Left ventricle myocardium inferior (tissue), 1 donor: ENCODE results near the gene PTPN14. TPM values are rescaled to one million over a fixed set of nuclear protein-coding genes. Genes with fewer than 3 reads are reported as not detected.

Experiments
- DNase-seq: peaks from one replicate; pipeline ENCODE4 v3.0.0-alpha.2; 2020
- H3K27ac ChIP-seq: fragments of 200-600 bp; replicated peaks from 2 replicates; pipeline ENCODE4 v1.8.0; 2021
- H3K27me3 ChIP-seq: fragments of 200-600 bp; 2 replicates; pipeline ENCODE4 v1.8.0; 2021; ENCODE audit warnings: low read depth
- H3K36me3 ChIP-seq: fragments of 200-600 bp; 2 replicates; pipeline ENCODE4 v1.8.0; 2021
- H3K4me1 ChIP-seq: fragments of 200-600 bp; 2 replicates; pipeline ENCODE4 v1.8.0; 2021
- H3K4me3 ChIP-seq: fragments of 200-600 bp; 2 replicates; pipeline ENCODE4 v1.8.0; 2021; ENCODE audit warnings: mild to moderate bottlenecking, moderate library complexity
- H3K9me3 ChIP-seq: fragments of 200-600 bp; replicated peaks from 2 replicates; pipeline ENCODE4 v1.8.0; 2021
- intact Hi-C: fragments of 100-400 bp; cut with micrococcal nuclease; formaldehyde crosslinking; loops from one replicate; pipeline ENCODE4 v1.11.0; 2022
- total RNA-seq: library from RNA; stranded (reverse); fragmentation: NEBNext Ultra II Directional; extraction: Animal tissue kit (Norgen Biotek cat#: 25700); gene quantifications from one replicate; pipeline ENCODE4 v1.2.1, GENCODE V29; 2021
- TF ChIP-seq, protein P1 (sequence below): fragments of 200-600 bp; IDR thresholded peaks from 2 replicates; pipeline ENCODE4 v1.8.0; 2021; ENCODE audit warnings: antibody characterized with exemption, mild to moderate bottlenecking, borderline replicate concordance
- donor health status: DM: no; HTN: yes; CAD: no; lungs with severe emphysema.

Gene PTPN14
- total RNA-seq, 1 donor from 2014 or later, result 32.5 TPM

- TF ChIP-seq, protein P1, sequence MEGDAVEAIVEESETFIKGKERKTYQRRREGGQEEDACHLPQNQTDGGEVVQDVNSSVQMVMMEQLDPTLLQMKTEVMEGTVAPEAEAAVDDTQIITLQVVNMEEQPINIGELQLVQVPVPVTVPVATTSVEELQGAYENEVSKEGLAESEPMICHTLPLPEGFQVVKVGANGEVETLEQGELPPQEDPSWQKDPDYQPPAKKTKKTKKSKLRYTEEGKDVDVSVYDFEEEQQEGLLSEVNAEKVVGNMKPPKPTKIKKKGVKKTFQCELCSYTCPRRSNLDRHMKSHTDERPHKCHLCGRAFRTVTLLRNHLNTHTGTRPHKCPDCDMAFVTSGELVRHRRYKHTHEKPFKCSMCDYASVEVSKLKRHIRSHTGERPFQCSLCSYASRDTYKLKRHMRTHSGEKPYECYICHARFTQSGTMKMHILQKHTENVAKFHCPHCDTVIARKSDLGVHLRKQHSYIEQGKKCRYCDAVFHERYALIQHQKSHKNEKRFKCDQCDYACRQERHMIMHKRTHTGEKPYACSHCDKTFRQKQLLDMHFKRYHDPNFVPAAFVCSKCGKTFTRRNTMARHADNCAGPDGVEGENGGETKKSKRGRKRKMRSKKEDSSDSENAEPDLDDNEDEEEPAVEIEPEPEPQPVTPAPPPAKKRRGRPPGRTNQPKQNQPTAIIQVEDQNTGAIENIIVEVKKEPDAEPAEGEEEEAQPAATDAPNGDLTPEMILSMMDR, result no peak
- H3K4me3 ChIP-seq, result no peak overlapping the region
- H3K36me3 ChIP-seq, result no peaks in the 10 kb centered on the region
- DNase-seq, result no peak
- intact Hi-C loops, result no loop called here
- no peaks in the 10 kb centered on the region for H3K9me3 ChIP-seq
- H3K27me3 ChIP-seq, result no peaks in the 10 kb centered on the region
- no peak overlapping the region for H3K27ac ChIP-seq
- peaks cover 7% of the 10 kb centered on the region for H3K4me1 ChIP-seq
These were observed 15.0 kb upstream of the PTPN14 start for GRCh38 chr1:214566158-214567104.

DNA sequence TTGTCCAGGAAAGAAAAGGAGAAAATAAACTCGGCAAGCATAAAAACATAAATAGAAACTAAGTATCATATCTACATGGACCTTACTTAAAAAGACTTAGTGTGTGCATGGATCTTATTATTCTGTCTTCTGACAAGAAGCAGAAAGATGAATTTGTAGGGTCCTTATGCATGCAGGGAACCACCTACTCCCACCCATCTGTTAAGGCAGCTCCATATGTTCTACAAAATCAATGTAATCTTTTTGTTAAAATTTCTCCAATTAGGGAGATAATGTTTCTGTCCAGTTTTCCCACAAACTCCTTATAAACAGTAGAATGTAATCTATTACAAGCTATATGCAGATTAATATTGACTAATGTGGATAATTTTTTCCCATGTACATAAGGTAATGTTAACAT is 13.9 kb upstream of the PTPN14 start:
- Histone ChIP-seq H3K36me3 (no peaks in the 10 kb centered on the region), H3K9me3 (no peaks in the 10 kb centered on the region), H3K4me1 (peaks cover 7% of the 10 kb centered on the region), H3K27ac (no peak overlapping the region), H3K4me3 (no peak overlapping the region), H3K27me3 (peaks cover 9% of the 10 kb centered on the region)
- TF ChIP-seq, protein P1, result no peak
- intact Hi-C loops, result no loop called here
- no peak for DNase-seq

- Histone ChIP-seq H3K27ac (no peak overlapping the region), H3K4me1 (peaks cover 7% of the 10 kb centered on the region), H3K27me3 (peaks cover 10% of the 10 kb centered on the region), H3K4me3 (no peak overlapping the region), H3K9me3 (no peaks in the 10 kb centered on the region), H3K36me3 (no peaks in the 10 kb centered on the region)
- intact Hi-C loops, result no loop called here
- TF ChIP-seq, protein P1, result no peak
- DNase-seq, result no peak
These were observed 12.5 kb upstream of the PTPN14 start for GRCh38 chr1:214563881-214564280.

DNA sequence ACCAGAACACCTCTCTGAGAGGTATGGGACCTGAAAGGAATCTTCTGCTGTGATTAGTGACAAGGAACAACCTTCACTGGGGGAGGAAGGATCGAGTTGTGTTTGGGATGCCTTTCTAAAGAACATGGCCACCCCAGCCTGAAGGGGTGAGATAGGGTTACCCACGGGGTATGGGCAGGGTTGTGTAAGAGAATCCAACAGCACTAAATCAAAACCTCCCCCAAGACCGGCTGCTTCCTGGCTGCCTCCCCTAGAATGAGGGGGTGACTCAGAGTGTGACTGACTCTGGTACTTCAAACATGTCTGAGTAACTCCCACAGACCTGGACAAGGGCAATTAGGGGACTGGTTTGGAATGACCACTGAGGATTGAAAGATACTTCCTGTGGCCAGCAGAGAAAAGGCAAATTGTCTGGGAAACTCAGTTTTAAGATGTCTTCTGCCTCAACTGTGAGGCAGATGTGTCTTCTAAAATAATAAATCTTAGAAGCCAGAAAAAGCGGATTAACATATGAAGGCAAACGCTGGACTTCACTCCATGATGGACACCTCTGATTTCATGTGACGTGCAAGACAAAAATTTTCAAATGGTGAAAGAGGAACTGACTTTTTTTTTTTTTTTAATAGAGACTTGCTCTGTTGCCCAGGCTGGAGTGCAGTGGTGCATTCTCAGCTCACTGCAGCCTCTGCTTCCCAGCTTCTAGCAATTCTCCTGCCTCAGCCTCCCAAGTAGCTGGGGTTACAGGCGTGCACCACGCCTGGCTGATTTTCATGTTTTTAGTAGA is 6.7 kb upstream of the PTPN14 start:
- no peak overlapping the region for H3K4me3 ChIP-seq
- H3K9me3 ChIP-seq, result no peaks in the 10 kb centered on the region
- H3K27me3 ChIP-seq, result peaks cover 10% of the 10 kb centered on the region
- no peaks in the 10 kb centered on the region for H3K4me1 ChIP-seq
- intact Hi-C loops, result no loop called here
- TF ChIP-seq, protein P1, result no peak
- DNase-seq, result no peak
- H3K27ac ChIP-seq, result no peak overlapping the region
- no peaks in the 10 kb centered on the region for H3K36me3 ChIP-seq

DNA sequence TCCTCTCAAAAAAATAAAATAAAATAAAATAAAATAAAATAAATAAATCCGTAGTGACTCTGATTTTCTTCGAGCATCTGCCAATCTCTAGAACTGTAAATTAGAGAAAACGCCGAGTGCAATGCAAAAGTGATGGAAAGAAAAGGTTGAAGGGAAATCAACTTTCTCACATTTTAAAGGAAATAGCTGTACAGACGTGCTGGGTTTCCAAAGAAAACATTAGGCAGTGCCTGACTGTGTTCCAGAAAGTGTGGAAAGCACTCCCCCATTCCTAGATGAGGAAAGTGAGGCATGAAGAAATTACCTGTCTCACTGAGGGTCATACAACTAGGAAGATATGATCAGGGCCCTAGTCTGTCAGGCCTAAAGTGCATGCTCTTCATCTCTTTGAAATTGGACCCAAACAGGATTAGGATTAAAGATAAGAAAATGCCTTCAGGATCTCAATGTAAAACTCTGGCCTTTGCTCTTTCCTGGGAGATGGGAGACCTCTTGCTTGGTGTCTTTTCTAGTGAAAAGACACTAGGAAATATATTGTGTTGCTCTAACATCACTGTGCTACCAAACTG is 1.8 kb upstream of the PTPN14 start:
- no peaks in the 10 kb centered on the region for H3K9me3 ChIP-seq
- H3K4me3 ChIP-seq, result no peak overlapping the region
- no peaks in the 10 kb centered on the region for H3K36me3 ChIP-seq
- peak overlapping the region; percentile 100 for H3K27ac ChIP-seq
- peaks cover 45% of the 10 kb centered on the region for H3K4me1 ChIP-seq
- intact Hi-C loops, result no loop called here
- H3K27me3 ChIP-seq, result no peaks in the 10 kb centered on the region
- DNase-seq, result no peak
- TF ChIP-seq, protein P1, result no peak
